ENCODE results near the gene TESK2. TPM values are rescaled to one million over a fixed set of nuclear protein-coding genes. Genes with fewer than 3 reads are reported as not detected.

The TESK2 gene
- polyA plus RNA-seq, 1 donor from 2014 or later = 0.51 TPM

DNA sequence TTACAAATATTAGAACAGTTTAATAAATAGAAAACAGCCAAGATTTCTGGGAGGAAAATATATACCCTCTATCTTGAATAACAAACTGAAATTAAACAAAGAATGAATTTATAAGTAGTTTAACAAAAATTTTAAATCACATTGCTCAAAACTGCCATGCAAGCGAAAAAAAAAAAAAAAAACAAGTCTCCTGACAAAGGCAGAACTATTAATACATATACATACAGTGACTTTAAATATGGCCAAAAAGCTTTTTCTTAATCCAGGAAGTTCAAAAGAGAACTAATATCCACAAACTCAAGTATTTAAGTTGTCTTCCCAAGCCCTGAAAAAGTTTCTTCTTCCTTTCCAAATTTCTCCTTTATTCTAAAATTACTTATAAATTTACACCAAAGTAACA lies 87.2 kb downstream of the TESK2 start:
- Histone ChIP-seq H3K9me3 (ENCODE audit: low read length) (no peaks in the 10 kb centered on the region), H2AFZ (ENCODE audit: low read depth, low read length) (no peak overlapping the region), H3K9ac (ENCODE audit: low read length) (no peak overlapping the region), H3K4me3 (ENCODE audit: low read length) (no peak overlapping the region), H3K27me3 (ENCODE audit: insufficient read depth, low read depth, low read length) (no peaks in the 10 kb centered on the region), H4K20me1 (ENCODE audit: insufficient read depth) (no peaks in the 10 kb centered on the region), H3K27ac (ENCODE audit: low read length) (no peak overlapping the region), H3K79me2 (replicated peaks; ENCODE audit: insufficient read depth, low read length) (no peaks in the 10 kb centered on the region), H3K36me3 (ENCODE audit: insufficient read depth, low read length) (no peaks in the 10 kb centered on the region), H3K9me2 (ENCODE audit: insufficient read depth, low read length) (no peaks in the 10 kb centered on the region), H3K4me2 (ENCODE audit: low read length) (no peak overlapping the region), H3F3A (ENCODE audit: insufficient read depth, low read length, poor library complexity, severe bottlenecking) (no peaks in the 10 kb centered on the region)
- TF ChIP-seq POLR2AphosphoS5 (IDR thresholded peaks at IDR 0.05) (no peak), MXI1 (conservative IDR thresholded peaks at IDR 0.05; ENCODE audit: poor library complexity, severe bottlenecking) (no peak), SMC3 (conservative IDR thresholded peaks at IDR 0.05; ENCODE audit: poor library complexity) (no peak), EZH2 (IDR thresholded peaks at IDR 0.05; ENCODE audit: borderline replicate concordance, insufficient read depth, low read length, poor library complexity, severe bottlenecking) (no peak), TAF1 (IDR thresholded peaks at IDR 0.05; ENCODE audit: low read depth) (no peak), EP300 (conservative IDR thresholded peaks at IDR 0.05; ENCODE audit: poor library complexity, severe bottlenecking) (no peak), RAD21 (conservative IDR thresholded peaks at IDR 0.05) (no peak)
- TF ChIP-seq, protein P1, sequence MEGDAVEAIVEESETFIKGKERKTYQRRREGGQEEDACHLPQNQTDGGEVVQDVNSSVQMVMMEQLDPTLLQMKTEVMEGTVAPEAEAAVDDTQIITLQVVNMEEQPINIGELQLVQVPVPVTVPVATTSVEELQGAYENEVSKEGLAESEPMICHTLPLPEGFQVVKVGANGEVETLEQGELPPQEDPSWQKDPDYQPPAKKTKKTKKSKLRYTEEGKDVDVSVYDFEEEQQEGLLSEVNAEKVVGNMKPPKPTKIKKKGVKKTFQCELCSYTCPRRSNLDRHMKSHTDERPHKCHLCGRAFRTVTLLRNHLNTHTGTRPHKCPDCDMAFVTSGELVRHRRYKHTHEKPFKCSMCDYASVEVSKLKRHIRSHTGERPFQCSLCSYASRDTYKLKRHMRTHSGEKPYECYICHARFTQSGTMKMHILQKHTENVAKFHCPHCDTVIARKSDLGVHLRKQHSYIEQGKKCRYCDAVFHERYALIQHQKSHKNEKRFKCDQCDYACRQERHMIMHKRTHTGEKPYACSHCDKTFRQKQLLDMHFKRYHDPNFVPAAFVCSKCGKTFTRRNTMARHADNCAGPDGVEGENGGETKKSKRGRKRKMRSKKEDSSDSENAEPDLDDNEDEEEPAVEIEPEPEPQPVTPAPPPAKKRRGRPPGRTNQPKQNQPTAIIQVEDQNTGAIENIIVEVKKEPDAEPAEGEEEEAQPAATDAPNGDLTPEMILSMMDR (IDR thresholded peaks at IDR 0.05; ENCODE audit: poor library complexity, severe bottlenecking) = no peak
- TF ChIP-seq, protein P2, sequence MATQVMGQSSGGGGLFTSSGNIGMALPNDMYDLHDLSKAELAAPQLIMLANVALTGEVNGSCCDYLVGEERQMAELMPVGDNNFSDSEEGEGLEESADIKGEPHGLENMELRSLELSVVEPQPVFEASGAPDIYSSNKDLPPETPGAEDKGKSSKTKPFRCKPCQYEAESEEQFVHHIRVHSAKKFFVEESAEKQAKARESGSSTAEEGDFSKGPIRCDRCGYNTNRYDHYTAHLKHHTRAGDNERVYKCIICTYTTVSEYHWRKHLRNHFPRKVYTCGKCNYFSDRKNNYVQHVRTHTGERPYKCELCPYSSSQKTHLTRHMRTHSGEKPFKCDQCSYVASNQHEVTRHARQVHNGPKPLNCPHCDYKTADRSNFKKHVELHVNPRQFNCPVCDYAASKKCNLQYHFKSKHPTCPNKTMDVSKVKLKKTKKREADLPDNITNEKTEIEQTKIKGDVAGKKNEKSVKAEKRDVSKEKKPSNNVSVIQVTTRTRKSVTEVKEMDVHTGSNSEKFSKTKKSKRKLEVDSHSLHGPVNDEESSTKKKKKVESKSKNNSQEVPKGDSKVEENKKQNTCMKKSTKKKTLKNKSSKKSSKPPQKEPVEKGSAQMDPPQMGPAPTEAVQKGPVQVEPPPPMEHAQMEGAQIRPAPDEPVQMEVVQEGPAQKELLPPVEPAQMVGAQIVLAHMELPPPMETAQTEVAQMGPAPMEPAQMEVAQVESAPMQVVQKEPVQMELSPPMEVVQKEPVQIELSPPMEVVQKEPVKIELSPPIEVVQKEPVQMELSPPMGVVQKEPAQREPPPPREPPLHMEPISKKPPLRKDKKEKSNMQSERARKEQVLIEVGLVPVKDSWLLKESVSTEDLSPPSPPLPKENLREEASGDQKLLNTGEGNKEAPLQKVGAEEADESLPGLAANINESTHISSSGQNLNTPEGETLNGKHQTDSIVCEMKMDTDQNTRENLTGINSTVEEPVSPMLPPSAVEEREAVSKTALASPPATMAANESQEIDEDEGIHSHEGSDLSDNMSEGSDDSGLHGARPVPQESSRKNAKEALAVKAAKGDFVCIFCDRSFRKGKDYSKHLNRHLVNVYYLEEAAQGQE (IDR thresholded peaks at IDR 0.05; ENCODE audit: borderline replicate concordance) = no peak

DNA sequence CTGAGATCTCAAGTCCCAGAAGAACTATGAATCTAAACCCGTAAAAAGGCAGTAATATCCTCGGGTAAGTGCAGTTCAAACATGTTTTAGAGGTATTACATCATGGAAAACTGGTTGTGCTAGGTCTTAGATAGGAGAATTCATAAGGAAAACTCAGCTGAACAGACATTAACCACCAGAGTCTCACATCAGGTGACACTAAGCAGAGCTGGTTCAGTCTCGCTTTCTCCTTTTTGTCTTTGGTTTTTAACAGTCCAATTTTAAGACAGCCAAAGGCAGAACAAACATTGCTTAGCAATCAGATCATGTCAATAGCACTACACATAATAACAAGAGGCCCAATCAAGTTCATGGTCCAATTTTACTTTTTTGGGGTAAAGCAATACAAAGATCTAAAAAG lies 87.7 kb downstream of the TESK2 start:
- H3K9me2 ChIP-seq (ENCODE audit: insufficient read depth, low read length) = no peaks in the 10 kb centered on the region
- no peak overlapping the region for H2AFZ ChIP-seq (ENCODE audit: low read depth, low read length)
- H3K27ac ChIP-seq (ENCODE audit: low read length) = no peak overlapping the region
- H3K9ac ChIP-seq (ENCODE audit: low read length) = no peak overlapping the region
- H3K9me3 ChIP-seq (ENCODE audit: low read length) = no peaks in the 10 kb centered on the region
- H3K4me2 ChIP-seq (ENCODE audit: low read length) = no peak overlapping the region
- TF ChIP-seq POLR2AphosphoS5 (IDR thresholded peaks at IDR 0.05) = no peak
- no peak for TF ChIP-seq MXI1 (conservative IDR thresholded peaks at IDR 0.05; ENCODE audit: poor library complexity, severe bottlenecking)
- TF ChIP-seq SMC3 (conservative IDR thresholded peaks at IDR 0.05; ENCODE audit: poor library complexity) = no peak
- no peak for TF ChIP-seq EZH2 (IDR thresholded peaks at IDR 0.05; ENCODE audit: borderline replicate concordance, insufficient read depth, low read length, poor library complexity, severe bottlenecking)
- no peak overlapping the region for H3K4me3 ChIP-seq (ENCODE audit: low read length)
- H3K36me3 ChIP-seq (ENCODE audit: insufficient read depth, low read length) = no peaks in the 10 kb centered on the region
- H4K20me1 ChIP-seq (ENCODE audit: insufficient read depth) = no peaks in the 10 kb centered on the region
- H3K79me2 ChIP-seq (replicated peaks; ENCODE audit: insufficient read depth, low read length) = no peaks in the 10 kb centered on the region
- H3F3A ChIP-seq (ENCODE audit: insufficient read depth, low read length, poor library complexity, severe bottlenecking) = no peaks in the 10 kb centered on the region
- H3K27me3 ChIP-seq (ENCODE audit: insufficient read depth, low read depth, low read length) = no peaks in the 10 kb centered on the region

Measured in neural cell (in vitro differentiated cells).